Esophagus squamous epithelium (tissue), 4 donors: ENCODE results near the gene EPB41L2.

ENCODE experiments used
- POLR2A ChIP-seq, 4 donors: fragments of 450-650 bp; IDR thresholded peaks; one replicate each; pipeline ENCODE4 v1.6.1; 2017; ENCODE audit warnings: antibody characterized with exemption in 4 of 4, mild to moderate bottlenecking in 4 of 4, moderate library complexity in 3 of 4
- TF ChIP-seq, protein P1 (sequence below), 6 experiments: fragments of 450-650 bp in 4 of 6; fragments of 200-600 bp in 2 of 6; sonication (generic) in 2 of 6; IDR thresholded peaks; one replicate each; pipeline ENCODE4 v1.5.1; 2016 to 2019; ENCODE audit warnings: antibody characterized with exemption in 6 of 6, mild to moderate bottlenecking in 4 of 6, moderate library complexity in 4 of 6

DNA sequence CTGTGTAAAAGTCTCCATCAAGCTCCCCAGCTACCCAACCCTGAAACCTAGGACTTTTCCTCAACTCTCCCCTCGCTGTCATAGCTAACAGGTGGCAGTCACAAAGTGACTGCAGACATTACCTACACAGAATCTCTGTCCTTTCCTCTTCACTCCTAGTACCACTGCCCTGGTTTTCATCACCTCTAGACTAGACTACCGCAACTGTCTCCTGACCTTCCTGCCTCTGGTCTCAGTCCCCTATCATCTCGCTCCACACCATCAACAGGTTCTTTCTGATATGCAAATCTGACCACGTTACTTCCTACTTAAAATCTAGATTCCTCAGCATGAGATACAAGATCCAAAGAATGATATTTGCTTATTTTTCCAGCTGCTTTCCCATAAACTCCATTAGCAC lies 142.1 kb downstream of the EPB41L2 start:
- TF ChIP-seq, protein P1, sequence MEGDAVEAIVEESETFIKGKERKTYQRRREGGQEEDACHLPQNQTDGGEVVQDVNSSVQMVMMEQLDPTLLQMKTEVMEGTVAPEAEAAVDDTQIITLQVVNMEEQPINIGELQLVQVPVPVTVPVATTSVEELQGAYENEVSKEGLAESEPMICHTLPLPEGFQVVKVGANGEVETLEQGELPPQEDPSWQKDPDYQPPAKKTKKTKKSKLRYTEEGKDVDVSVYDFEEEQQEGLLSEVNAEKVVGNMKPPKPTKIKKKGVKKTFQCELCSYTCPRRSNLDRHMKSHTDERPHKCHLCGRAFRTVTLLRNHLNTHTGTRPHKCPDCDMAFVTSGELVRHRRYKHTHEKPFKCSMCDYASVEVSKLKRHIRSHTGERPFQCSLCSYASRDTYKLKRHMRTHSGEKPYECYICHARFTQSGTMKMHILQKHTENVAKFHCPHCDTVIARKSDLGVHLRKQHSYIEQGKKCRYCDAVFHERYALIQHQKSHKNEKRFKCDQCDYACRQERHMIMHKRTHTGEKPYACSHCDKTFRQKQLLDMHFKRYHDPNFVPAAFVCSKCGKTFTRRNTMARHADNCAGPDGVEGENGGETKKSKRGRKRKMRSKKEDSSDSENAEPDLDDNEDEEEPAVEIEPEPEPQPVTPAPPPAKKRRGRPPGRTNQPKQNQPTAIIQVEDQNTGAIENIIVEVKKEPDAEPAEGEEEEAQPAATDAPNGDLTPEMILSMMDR (IDR thresholded peaks at IDR 0.05), result no peak
- no peak for TF ChIP-seq POLR2A (IDR thresholded peaks at IDR 0.05)
